ENCODE measurements around the gene TMOD2.

- TF ChIP-seq CTCF (conservative IDR thresholded peaks at IDR 0.05 in 1 of 2, IDR thresholded peaks at IDR 0.05 in 1 of 2; ENCODE audit: low read depth in 1 of 2, low read length in 2 of 2): no peak
- TF ChIP-seq EZH2 (IDR thresholded peaks at IDR 0.05; ENCODE audit: low read length, missing control alignments): no peak
Measured at GRCh38 chr15:51739061-51739712, 12.2 kb upstream of the TMOD2 start.

Data from fibroblast of lung (primary cell).